Uterus (tissue), 4 donors: ENCODE data around the gene PTGS2. TPM values are rescaled to one million over a fixed set of nuclear protein-coding genes. Genes with fewer than 3 reads are reported as not detected.
"Not testable (repeated sequence)": the region's sequence is repeated elsewhere in the genome, so short reads cannot be mapped to it uniquely, and the experiment has no call there.

Source experiments
- DNase-seq, 2 donors: peaks; one replicate each; pipeline ENCODE4 v3.0.0-alpha.2; 2019 to 2020
- H3K27ac ChIP-seq, 2 donors: fragments of 200-600 bp; sonication (generic); 1 replicate in 1 of 2; 2 replicates in 1 of 2; pipeline ENCODE4 v1.5.1; 2016 to 2018
- H3K27me3 ChIP-seq, 2 donors: fragments of 200-600 bp; sonication (generic); one replicate each; pipeline ENCODE4 v1.5.1; 2018 to 2019; ENCODE audit warnings: control low read depth in 1 of 2
- H3K36me3 ChIP-seq, 2 donors: fragments of 200-600 bp; sonication (generic); one replicate each; pipeline ENCODE4 v1.5.1; 2019; ENCODE audit warnings: control low read depth in 1 of 2
- H3K4me1 ChIP-seq, 2 donors: fragments of 200-600 bp; sonication (generic); one replicate each; pipeline ENCODE4 v1.5.1; 2018 to 2019; ENCODE audit warnings: control low read depth in 1 of 2
- H3K4me3 ChIP-seq, 2 donors: fragments of 200-600 bp; sonication (generic); 1 replicate in 1 of 2; 2 replicates in 1 of 2; pipeline ENCODE4 v1.5.1; 2018 to 2019; ENCODE audit warnings: mild to moderate bottlenecking in 1 of 2
- H3K9me3 ChIP-seq, 2 donors: fragments of 200-600 bp; sonication (generic); one replicate each; pipeline ENCODE4 v1.5.1; 2019; ENCODE audit warnings: control low read depth in 1 of 2
- POLR2A ChIP-seq, 2 donors: fragments of 450-650 bp; IDR thresholded peaks; one replicate each; pipeline ENCODE4 v1.6.1; 2016; ENCODE audit warnings: antibody characterized with exemption in 2 of 2, mild to moderate bottlenecking in 1 of 2, moderate library complexity in 1 of 2
- intact Hi-C: fragments of 100-400 bp; cut with DNase I; formaldehyde crosslinking; loops from one replicate; pipeline ENCODE4 v1.15.1; 2023; ENCODE audit warnings: low total_unique reads
- total RNA-seq, 4 donors: library from RNA; depleted of rRNA in 3 of 4; stranded (reverse); fragments of >200 nt in 3 of 4; gene quantifications; one replicate each; pipeline versions ENCODE4 v1.1.0 to v1.2.4, GENCODE V29; 2014 to 2023
- TF ChIP-seq, protein P1 (sequence below), 4 experiments: fragments of 200-600 bp in 2 of 4; fragments of 450-650 bp in 2 of 4; sonication (generic) in 2 of 4; IDR thresholded peaks; one replicate each; pipeline ENCODE4 v1.5.1; 2016 to 2019; ENCODE audit warnings: antibody characterized with exemption in 4 of 4, mild to moderate bottlenecking in 2 of 4, moderate library complexity in 1 of 4
- donor health status: DM: yes; HTN: yes; CAD: no.

The PTGS2 gene
- total RNA-seq, 4 donors from 2014 or later: 0.51 to 4.3 (median 1.9) TPM

DNA sequence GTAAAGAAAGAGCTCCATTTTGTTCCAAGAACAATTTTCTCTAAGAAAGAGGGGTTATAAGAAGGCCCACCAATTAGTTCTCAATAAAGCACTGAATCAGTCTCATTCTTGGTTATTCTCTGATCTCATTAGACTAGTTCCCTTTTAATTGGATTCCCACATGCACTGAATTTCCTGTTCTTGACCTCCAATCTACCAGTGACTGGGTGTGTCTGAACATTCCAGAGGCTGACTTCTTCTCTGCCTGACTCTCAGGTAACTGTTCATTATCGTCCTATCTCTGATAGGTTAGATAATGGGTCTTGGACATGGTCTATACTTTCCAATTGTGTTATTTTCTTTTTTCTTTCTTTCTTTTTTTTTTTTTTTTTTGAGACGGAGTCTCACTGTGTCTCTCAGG, 22.7 kb downstream of the PTGS2 start:
- no peaks in the 10 kb centered on the region for H3K36me3 ChIP-seq
- TF ChIP-seq, protein P1, sequence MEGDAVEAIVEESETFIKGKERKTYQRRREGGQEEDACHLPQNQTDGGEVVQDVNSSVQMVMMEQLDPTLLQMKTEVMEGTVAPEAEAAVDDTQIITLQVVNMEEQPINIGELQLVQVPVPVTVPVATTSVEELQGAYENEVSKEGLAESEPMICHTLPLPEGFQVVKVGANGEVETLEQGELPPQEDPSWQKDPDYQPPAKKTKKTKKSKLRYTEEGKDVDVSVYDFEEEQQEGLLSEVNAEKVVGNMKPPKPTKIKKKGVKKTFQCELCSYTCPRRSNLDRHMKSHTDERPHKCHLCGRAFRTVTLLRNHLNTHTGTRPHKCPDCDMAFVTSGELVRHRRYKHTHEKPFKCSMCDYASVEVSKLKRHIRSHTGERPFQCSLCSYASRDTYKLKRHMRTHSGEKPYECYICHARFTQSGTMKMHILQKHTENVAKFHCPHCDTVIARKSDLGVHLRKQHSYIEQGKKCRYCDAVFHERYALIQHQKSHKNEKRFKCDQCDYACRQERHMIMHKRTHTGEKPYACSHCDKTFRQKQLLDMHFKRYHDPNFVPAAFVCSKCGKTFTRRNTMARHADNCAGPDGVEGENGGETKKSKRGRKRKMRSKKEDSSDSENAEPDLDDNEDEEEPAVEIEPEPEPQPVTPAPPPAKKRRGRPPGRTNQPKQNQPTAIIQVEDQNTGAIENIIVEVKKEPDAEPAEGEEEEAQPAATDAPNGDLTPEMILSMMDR (IDR thresholded peaks at IDR 0.05): no peak
- TF ChIP-seq POLR2A (IDR thresholded peaks at IDR 0.05): no peak
- no peaks in the 10 kb centered on the region for H3K27me3 ChIP-seq
- no peaks in the 10 kb centered on the region for H3K4me1 ChIP-seq
- no peak overlapping the region for H3K27ac ChIP-seq
- H3K4me3 ChIP-seq: no peak overlapping the region
- intact Hi-C loops: no loop called here
- H3K9me3 ChIP-seq: no peaks in the 10 kb centered on the region
- no peak for DNase-seq

DNA sequence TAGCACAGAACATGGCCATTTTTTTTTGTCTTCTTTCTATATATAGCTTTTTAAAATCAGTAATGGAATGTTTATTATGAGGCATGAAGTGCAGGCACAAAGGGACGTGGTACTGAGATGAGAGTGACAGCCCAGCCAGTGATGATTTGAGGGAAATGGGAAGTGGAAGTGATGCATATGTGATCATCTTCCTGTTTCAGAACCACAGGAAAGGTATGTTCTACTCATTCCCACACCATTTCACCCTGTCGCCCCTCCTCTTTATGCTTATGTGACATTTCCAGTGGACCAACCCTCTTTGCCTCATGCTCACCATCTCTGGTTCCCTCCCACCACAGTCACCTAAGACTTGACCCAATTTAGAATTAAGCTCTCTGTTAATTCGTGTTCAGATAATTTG, 24.3 kb downstream of the PTGS2 start:
- H3K4me3 ChIP-seq: no peak overlapping the region

DNA sequence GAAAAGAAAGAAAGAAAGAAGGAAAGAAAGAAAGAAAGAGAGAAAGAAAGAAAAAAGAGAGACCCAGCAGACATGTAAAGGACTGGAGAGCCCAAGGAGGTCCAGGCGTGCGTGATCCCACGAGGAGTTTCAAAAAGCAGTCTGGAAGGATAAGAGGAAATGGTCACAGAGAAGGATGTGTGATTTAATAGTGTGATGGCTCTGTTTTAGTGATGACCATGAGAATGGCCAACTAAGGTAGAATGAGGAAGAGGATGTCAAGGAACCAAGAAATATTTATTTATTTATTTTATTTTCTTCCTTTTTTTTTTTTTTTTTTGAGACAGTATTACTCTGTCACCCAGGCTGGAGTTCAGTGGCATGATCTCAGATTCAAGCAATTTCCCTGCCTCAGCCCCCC, 25.5 kb downstream of the PTGS2 start:
- intact Hi-C loops: no loop called here
- TF ChIP-seq, protein P1 (IDR thresholded peaks at IDR 0.05): no peak
- no peak for TF ChIP-seq POLR2A (IDR thresholded peaks at IDR 0.05)
- no peaks in the 10 kb centered on the region for H3K9me3 ChIP-seq
- H3K4me1 ChIP-seq: no peaks in the 10 kb centered on the region
- no peak overlapping the region for H3K27ac ChIP-seq
- H3K4me3 ChIP-seq: no peak overlapping the region
- no peaks in the 10 kb centered on the region for H3K36me3 ChIP-seq
- no peaks in the 10 kb centered on the region for H3K27me3 ChIP-seq
- no peak for DNase-seq

More for the DNA sequence above, 24.3 kb downstream of the PTGS2 start:
- no peaks in the 10 kb centered on the region for H3K27me3 ChIP-seq
- TF ChIP-seq POLR2A (IDR thresholded peaks at IDR 0.05): no peak
- TF ChIP-seq, protein P1 (IDR thresholded peaks at IDR 0.05): no peak
- no peak overlapping the region for H3K27ac ChIP-seq
- intact Hi-C loops: no loop called here
- H3K9me3 ChIP-seq: no peaks in the 10 kb centered on the region
- H3K4me1 ChIP-seq: no peaks in the 10 kb centered on the region
- DNase-seq: no peak
- no peaks in the 10 kb centered on the region for H3K36me3 ChIP-seq

DNA sequence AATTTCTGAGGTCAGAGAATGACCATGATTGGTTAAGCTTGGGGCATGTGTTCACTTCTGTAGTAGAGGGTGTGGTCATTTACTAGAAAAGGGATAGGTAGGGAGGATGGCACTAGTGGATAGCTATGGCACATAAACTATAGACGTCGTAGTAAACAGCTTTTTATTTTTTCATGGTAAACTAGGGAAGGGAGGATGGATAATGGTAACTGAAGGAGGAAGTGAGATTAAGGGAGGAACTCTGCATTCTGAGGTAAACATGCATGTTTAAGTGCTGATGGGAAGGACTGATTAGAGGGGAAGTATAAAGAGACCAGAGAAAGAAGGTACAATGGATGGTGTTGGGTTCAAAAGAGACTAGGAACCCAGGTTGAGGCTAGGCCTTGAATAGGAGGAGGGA, 26.9 kb downstream of the PTGS2 start:
- intact Hi-C loops: no loop called here
- no peak overlapping the region for H3K4me3 ChIP-seq
- no peaks in the 10 kb centered on the region for H3K4me1 ChIP-seq
- H3K27ac ChIP-seq: no peak overlapping the region
- no peak for TF ChIP-seq POLR2A (IDR thresholded peaks at IDR 0.05)
- H3K9me3 ChIP-seq: no peaks in the 10 kb centered on the region
- H3K36me3 ChIP-seq: no peaks in the 10 kb centered on the region
- DNase-seq: no peak
- H3K27me3 ChIP-seq: no peaks in the 10 kb centered on the region

DNA sequence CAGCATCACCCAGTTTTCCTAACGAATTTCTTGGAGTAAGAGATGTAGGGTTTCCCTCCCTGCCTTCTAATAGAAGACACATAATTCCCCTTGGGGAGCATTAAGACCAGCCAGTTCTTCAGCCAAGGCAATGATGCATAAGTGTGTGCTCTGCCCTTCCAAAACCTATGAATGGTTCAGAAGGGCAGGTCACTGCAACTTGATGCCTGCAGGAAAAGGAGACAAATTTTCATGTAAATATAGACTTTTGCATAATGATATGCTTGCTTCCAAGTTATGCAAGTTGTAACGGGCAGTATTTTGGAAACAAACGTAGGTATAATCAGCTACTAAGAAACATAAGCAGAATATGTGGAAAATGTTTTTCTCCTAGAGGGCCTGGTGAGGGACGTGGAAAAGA, 31.6 kb downstream of the PTGS2 start:
- H3K9me3 ChIP-seq: no peaks in the 10 kb centered on the region
- no peak for DNase-seq
- no peak overlapping the region for H3K27ac ChIP-seq
- H3K4me1 ChIP-seq: no peaks in the 10 kb centered on the region
- TF ChIP-seq, protein P1 (IDR thresholded peaks at IDR 0.05): no peak
- no peak for TF ChIP-seq POLR2A (IDR thresholded peaks at IDR 0.05)
- H3K27me3 ChIP-seq: no peaks in the 10 kb centered on the region
- H3K4me3 ChIP-seq: no peak overlapping the region
- intact Hi-C loops: no loop called here
- no peaks in the 10 kb centered on the region for H3K36me3 ChIP-seq

DNA sequence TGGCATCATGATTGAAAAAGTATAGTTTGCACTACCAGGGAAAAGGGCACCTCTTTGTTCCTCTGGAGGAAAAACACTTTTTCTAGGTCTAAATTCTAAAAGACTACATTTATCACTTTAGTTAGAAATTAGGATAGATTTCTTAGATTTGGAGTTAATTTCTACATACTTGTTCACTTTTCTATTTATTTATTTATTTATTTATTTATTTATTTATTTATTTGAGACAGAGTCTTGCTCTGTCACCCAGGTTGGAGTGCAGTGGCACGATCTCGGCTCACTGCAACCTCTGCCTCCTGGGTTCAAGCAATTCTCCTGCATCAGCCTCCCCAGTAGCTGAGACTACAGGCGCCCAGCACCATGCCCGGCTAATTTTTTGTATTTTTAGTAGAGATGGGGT, 32.2 kb downstream of the PTGS2 start:
- H3K27me3 ChIP-seq, H3K36me3 ChIP-seq, intact Hi-C loops, H3K4me3 ChIP-seq, H3K4me1 ChIP-seq, H3K27ac ChIP-seq, DNase-seq, H3K9me3 ChIP-seq: not testable (repeated sequence)
